HG02763 (cell line): ENCODE results near the gene YKT6.
"Not testable (repeated sequence)": the region's sequence is repeated elsewhere in the genome, so short reads cannot be mapped to it uniquely, and the experiment has no call there.

Source experiments
- ATAC-seq: cut with Tn5 transposase; IDR thresholded peaks from one replicate; pipeline ENCODE4 v1.9.1; 2021; ENCODE audit warnings: mild to moderate bottlenecking, moderate library complexity; ENCODE audit not compliant: unreplicated experiment

The YKT6 gene

DNA sequence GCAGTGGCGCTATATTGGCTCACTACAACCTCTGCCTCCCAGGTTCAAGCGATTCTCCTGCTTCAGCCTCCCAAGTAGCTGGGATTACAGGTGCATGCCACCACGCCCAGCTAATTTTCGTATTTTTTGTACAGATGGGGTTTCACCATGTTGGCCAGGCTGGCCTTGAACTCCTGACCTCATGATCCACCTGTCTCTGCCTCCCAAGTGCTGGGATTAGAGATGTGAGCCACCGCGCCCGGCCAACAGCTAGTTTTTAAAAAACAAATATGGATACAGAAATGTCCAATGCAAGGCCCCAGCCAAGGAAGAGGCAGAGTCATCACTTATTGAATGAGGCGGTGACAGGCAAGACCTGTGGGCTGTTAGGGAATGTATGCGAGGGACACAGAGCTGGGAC, 28.9 kb upstream of the YKT6 start:
- not testable (repeated sequence) for ATAC-seq

DNA sequence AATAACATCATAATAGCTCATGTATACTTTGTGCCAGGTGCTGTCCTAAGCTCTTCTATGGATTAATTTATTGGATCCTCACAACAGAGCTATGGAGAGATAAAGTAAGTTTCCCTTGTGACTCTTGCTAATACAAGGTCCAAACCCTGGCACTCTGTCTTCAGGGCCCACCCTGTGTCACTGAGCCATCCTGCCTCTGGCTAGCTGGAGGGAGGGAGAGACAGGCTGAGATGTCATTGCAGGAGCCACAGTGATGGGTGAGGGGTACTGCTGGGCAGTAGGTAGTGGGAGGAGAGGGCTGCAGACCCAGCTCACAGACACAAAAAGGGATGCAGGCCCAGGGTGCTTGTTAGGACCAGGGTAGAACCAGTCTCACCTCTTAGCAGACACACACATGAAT, 28.4 kb upstream of the YKT6 start:
- no peak for ATAC-seq

DNA sequence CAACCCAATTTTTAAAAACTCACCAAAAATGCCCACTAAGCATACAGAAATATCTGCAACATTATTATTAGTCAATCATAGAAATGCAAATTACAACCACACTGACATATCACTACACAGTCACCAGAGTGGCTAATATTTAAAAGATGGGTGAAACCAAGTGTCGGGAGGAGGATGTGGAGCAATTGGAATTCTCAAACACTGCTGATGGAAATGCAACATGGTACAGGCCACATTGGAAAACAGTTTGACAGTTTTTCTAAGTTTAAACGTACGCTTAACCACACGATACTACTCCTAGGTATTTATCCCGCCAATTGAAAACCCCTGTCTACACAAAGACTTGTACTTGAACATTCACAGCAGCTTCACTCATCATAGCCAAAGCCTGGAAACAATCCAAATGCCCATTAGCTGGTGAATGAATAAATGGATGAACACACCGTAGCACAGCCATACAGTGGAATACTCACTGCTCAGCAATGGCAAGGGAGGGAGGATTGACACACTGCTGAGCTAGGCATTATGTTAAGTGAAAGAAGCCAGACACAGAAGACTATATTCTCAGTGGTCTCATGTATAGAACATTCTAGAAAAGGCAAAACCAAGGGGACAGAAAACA, 27.9 kb upstream of the YKT6 start:
- ATAC-seq = no peak

DNA sequence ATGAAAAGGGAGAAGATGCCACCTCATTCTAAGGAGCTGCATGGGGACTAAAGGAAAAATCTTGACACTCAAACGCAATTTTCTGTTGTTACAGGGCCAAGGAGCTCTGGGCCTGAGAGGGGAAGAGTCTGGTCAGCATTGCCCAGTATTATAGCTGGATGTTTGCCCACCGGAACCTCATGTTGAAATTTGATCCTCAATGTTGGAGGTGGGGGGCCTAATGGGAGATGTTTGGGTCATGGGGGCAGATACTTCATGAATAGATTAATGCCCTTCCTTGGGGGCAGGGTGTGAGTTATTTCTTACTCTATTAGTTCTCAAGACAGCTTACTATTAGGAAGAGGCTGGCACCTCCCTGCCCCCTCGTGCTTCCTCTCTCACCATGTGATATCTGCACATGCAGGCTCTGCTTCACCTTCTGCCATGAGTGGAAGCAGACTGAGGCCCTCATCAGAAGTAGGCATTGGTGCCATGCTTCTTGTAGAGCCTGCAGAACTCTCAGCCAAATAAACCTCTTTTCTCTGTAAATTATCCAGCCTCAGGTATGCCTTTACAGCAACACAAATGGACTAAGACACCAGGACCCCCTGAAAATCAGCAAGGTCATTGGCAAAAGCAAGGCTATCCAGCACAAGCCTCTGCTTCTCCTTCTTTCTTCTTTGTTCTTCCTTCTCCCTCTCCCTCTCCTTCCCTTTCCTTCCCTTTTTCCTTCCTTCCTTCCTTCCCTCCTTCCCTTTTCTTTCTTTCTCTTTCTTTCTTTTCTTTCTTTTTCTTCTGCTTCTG, 26.7 kb upstream of the YKT6 start:
- no peak for ATAC-seq

DNA sequence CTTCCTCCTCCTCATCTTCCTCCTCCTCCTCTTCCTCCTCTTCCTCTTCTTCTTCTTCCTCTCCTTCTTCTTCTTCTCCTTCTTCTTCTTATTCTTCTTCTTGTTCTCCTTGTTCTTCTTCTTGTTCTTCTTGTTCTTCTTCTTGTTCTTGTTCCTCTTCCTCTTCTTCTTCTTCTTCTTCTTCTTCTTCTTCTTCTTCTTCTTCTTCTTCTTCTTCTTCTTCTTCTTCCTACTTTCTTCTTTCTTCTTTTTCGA, 26.2 kb upstream of the YKT6 start:
- ATAC-seq = not testable (repeated sequence)

DNA sequence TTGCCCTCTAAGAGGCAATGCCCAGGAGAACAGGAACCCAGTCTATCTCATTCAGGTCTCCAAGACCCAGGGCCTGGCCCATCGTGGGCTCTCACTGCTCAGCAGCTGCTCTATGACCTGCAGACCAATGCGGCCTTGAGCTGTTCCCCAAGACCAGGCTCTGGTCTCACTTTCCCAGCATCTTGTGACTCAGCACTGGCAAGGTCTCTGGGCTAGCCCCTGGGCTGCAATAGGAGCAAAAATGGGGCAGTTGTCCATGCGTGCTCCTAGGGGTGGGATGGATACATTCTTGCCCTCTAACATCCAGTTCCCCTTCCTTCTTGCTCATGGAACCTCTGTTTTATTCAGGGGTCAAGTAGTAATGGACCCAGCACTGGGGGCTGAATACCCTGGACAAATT, 25.0 kb upstream of the YKT6 start:
- no peak for ATAC-seq

DNA sequence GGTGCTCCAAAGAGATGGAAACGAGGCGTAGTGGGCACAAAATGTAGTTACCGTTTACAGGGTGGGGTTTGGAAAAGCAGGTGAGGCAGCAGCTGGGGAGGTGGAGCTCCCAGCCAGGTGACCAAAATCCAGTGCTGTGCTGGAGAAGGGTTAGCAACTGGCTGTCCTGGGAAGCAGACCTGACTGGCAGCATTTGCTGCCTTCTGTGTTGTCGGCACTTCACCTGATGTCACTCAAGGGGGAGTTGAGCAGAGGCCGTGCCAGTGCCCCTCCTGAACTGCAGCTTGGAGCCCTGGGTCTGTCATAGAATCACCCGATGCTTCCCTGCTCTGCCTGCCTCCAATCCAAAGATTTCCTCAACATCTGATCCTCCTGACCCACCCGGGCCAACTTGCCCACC, 24.3 kb upstream of the YKT6 start:
- no peak for ATAC-seq

DNA sequence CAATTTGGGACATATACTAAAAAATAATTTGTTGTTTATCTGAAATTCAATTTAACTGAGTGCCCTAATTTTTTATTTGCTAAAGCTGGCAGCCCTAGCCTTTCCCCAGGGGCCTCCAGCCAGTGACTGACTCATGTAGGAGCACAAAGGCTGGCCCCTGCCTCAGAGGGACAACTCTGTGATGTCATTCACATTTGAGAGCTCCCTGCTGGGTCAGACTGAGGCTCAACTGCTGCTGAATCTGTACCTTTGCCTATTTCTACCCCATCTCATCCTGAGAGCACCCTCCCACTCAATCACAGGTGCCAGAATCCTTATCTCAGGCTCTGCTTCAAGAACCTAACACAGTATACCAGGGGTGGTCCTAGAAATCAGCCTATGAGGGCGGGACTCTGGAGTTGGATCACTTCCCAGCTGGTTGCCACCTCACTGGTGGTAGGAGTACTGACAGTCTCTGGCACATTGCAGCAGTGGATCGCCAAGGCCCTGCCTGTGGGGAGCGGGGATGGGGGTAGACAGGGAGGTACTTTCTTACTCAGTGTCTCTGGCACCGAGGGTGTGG, 23.1 kb upstream of the YKT6 start:
- no peak for ATAC-seq

DNA sequence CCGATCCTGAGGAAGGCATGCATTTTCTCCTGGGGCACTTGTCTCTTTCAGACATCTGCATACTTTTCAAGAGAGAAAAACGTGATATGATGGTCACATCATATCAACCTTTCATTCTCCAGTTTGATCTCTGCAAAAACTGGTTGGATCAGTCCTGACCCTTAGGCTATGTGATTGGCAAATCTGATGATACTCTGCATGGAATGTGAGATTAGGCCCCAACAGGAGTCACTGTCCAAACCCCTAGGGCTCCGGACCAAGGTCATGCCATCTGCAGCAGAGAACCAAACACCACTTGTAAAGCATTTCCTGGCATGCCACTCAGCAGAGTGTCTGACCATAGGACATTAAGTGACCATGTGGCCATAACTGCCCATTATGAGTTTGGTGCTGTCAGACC, 20.1 kb upstream of the YKT6 start:
- ATAC-seq = no peak

DNA sequence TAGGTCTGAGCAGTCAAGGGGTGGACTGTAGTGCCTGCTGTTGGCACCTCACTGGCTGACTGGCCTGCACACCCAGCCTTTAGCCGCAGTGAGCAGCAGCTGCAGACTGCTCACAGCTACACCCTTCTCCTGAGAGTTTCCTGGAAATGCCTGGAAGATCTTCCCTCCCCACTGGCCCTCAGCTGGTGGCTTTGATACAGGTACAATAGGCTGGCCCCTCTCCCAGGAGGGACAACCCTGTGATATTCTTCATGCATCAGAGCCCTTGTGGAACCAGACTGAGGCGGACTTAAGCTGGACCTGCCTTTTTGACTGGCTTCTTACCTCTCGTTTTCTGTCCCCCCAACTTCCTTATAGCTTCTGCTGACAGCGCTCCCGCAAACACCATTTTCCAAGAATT, 18.0 kb upstream of the YKT6 start:
- no peak for ATAC-seq

DNA sequence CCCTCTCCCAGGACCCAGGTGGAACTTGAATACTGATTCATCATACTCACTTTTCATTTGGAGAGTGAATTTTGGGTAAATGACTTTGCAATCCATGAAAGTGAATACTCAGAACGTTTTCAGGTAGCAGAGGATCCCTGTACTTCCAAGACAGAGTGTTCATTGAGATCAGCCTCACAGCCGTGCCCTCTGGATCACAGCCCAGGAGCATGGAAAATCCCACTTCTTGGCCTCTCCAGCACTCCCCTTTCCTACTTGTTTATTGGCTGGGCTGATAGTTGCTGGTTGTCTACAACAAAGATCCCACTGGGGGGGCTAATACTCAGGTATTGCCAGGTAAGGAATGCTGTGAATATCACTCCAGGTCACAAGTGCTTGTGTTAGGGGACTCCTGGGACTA, 17.4 kb upstream of the YKT6 start:
- no peak for ATAC-seq

DNA sequence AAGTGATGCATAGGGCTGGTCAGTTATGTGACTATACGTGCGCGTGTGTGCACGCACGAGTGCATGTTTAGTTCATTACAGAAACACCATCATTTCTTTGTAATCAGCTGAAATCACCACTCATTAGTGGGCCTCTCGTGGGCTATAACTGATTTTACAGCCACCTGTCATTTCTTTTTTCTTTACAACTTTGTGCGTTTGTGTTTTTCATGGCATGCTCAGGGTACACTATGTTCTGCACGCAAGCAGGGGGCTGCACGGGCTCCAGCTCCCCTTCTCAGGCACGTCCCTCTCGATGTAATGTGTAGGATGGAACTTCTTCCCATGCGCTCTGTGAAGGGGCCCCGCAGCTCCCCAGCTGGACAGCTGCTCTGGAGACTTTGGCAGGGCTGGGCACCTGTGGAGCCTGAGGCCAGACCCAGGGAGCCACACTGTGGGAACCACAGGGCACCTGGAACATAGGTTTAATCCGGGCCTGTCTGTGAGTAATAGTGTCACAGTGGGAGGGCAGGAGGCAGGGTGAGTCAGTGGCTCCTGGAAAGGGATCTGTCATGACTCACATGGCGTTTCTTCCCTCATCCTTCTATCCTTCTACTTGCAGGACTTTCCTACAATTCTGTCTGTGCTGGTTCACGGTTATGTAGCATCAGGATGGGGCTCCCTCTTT, 16.4 kb upstream of the YKT6 start:
- ATAC-seq = no peak

DNA sequence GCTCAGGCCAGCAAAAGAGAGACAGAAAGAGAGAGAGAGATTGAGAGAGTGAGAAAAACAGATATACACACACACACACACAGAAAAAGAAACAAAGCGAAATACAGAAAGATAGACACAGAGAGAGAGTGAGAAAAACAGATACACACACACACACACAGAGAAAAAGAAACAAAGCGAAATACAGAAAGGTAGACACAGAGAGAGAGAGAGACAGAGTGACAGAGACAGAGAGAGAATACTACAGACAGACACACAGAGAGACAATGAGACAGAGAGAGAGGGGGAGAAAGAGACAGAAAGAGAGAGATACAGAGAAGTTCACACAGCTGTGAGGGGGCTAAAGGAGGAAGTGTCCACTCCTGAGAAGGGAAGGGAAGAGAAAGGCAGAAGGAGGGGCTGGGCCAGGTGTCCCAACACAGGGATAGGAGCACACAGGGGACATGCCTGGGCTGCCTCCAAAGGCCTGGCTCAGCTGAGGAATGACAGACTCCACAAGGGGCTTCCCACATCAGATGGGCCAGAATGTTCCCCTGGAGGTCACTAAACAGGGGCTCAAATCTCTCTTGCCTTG, 15.8 kb upstream of the YKT6 start:
- ATAC-seq = no peak

DNA sequence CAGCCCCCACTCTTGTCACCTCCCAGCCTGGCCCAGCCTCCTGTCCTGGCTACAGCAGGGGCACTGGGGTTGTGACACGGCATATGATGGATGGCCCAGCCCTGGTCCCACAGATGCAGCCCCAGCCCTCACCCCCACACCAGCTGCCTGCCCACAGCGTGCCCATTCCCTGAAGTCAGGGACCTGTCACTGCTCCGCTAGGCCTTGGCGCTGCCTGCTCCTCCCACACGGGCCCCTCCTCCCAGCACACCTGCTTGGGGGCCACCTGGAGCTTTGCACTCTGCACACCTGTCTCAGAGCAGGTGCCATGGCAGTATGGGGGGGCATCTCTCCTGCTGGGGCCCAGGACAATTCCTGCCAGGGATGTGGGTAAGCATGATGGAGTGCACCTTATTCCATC, 15.0 kb upstream of the YKT6 start:
- no peak for ATAC-seq

DNA sequence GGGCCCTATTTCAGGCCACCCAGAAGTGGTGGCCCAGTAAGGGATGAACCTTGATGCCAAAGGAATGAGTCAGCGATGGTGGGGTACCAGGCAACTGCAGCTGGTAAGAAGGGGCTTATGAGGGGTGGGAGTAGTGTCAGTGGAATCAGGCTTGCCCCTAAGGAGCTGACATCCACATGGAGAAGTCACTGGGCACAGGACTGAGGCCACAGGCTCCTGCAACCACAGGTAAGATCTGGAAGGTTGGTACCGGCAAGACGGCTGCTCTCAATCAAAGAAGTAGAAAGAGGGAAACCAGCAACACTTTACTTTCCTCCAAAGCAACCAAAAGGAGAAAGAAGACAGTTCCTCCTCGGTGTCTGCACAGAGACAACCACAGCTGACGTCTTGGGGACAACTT, 14.0 kb upstream of the YKT6 start:
- no peak for ATAC-seq

DNA sequence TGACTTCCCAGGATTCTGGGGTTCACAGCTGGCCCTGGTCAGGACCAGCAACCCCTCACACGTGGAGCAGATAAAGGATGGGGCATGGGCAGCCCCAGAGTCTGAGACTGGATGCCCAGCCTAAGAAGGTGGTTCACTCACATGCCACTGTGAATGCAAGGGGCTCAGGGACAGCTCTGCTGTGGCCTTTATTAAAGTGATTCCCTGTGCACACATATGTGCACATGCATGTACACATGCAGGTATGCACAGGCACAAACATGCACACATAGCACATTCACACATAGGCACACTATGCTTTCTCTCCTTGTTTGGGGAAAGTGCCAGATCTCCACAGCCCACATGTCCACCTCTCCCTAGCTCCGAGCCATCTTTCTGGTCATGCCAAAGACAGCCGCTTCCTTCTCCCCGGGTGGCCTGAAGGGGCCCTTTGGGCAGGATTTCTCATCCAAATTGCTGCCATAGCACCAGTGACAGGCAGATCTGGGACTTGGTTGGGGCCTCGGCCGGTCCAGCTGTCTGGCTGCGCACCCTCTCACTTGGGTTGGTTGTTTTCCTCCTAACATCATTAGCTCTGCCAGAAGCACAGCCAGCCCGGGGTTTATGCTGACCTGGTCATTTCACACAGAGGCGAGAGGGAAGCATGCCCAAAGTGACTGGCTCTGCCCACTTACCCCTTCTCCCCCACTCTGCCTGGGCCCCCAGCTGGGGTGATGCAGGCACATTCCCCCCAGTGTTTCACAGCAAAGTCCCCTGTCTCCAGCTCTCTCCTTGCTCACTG, 13.0 kb upstream of the YKT6 start:
- ATAC-seq = no peak

DNA sequence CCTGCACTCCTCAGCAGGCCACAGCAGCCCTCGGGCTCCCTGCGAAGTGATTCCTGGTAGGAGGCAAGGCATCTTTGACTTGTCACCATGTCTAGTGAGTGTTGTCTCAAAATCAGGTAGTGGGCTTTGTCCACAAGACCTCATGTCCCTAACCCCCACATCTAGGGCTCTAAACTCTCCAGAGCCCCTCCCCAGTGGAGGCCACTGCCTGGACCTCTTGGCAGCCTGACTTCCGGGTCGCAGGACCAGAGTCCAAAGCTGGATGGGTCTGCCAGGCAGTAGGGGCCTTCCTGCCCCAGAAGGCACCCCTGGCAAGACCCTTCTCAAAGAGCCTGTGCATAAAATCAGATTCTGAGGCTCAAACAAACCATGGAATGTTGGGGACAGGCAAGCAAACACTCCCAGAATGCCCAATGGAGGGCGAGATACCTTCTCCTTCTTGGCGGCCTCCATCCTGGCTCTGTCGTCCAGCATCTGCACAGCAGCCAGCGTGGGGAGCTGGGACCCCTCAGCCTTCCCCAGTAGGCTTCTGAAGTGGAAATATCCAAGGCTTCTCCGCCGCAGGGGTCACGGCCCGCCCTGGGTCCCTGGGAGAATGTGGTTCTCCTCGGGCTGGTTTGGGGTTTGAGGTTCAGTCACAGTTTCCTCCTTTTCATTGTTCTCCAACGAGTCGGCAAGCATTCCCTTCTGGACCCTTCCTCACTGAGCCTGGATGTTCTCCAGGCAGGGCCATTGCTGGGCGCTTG, 12.1 kb upstream of the YKT6 start:
- ATAC-seq = no peak

DNA sequence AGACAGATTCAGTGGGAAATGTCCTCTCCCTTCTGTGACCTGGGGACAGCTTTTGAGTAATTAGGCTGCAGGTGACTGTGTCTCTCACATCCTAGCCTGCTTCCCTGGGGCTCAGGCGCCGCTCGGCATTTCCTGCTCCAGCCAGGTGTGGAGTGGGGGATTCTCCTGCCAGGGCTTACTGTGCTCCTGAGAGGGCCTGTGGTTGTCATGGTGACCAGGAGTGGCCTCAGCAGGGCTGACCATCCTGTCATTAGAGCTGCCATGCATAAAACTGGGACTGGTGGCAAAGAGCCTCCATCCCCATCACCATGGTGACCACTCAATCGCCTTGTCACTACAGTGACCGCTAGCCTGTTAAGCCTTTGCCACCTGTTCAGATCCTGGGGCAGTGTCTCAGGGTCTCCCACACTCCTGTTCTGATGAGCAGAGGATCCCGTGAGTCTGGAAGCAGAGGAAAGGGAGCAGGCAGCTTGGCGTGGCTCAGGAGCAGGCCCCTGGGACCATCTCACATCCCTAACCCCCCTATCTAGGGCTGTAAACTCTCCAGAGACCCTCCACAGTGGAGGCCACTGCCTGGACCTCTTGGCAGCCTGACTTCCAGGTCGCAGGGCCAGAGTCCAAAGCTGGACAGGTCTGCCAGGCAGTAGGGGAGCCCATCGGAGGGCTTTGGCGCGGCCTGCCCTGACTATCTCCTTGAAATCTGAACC, 11.3 kb upstream of the YKT6 start, which contains the start of gene GCK:
GCK (minus strand) TSS at position 154 of the 707 bp plus-strand sequence. CDS start 486 bp downstream, outside the sequence.
- no peak for ATAC-seq

DNA sequence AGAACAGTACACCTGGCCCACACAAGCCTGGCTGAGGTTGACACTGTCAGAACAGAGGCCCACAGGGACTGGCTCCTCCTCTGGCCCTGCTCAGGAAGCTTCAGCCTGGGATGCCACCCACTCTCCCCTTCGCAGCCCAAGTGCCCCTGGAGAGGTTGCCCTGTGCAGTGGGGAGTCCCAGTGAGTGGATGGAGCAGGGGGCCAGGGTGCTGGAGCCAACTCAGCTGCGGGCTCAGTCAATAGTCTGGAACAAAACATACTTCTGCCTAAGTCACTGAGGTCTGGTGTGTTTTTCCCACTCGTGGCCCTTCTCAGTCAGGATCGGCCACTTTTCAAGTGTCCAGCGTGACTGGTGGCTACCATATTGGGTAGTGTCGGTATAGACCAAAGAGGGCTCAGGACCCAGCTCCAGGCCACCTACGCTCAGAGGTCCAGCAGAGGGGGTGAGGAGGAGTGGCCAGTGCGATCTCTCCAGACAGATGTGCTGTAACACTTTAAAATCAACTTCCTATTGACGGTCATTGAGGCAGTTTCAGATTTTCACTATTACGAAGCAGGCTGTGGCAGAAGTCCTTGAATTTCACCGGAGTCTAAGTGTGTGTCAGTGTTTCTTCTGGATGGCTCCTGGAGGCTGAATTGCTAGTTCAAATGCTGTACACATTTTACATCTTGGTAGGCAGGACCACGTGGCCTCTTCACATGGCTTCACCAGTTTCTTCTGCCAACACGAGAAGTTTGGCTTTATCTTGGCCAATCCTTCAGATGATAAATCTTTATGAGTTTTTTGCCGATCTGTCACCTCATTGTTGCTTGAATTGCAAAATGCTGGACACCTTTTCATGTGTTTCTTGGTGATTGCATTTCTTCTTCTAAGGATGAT, 10.5 kb upstream of the YKT6 start:
- no peak for ATAC-seq
